GM23338 (cell line): ENCODE measurements around the gene CNN2. TPM values are rescaled to one million over a fixed set of nuclear protein-coding genes. Genes with fewer than 3 reads are reported as not detected.

Experiments
- ATAC-seq: fragments of 200-7000 bp; cut with Tn5 transposase; 3 replicates; pipeline ENCODE4 v1.9.1; 2020
- DNase-seq: peaks from one replicate; pipeline ENCODE4 v3.0.0-alpha.2; 2015; ENCODE audit warnings: low spot score
- H2AFZ ChIP-seq: fragments of 200-600 bp; sonication (generic); 2 replicates; pipeline ENCODE4 v1.8.0; 2016; ENCODE audit warnings: antibody characterized with exemption, mild to moderate bottlenecking, moderate library complexity
- H3F3A ChIP-seq: fragments of 200-600 bp; sonication (generic); replicated peaks from 2 replicates; pipeline ENCODE4 v1.8.0; 2017; ENCODE audit warnings: antibody characterized with exemption, mixed run types, low read depth
- H3K27ac ChIP-seq: fragments of 200-600 bp; sonication (generic); 2 replicates; pipeline ENCODE4 v1.6.1; 2016; ENCODE audit warnings: low read depth
- H3K27me3 ChIP-seq: fragments of 200-600 bp; sonication (generic); 2 replicates; pipeline ENCODE4 v1.8.0; 2016; ENCODE audit warnings: mild to moderate bottlenecking, mixed run types, moderate library complexity; ENCODE audit not compliant: insufficient read depth
- H3K36me3 ChIP-seq: fragments of 200-600 bp; sonication (generic); 2 replicates; pipeline ENCODE4 v1.8.0; 2016; ENCODE audit warnings: mild to moderate bottlenecking; ENCODE audit not compliant: insufficient read depth
- H3K4me1 ChIP-seq: fragments of 200-600 bp; sonication (generic); 2 replicates; pipeline ENCODE4 v1.8.0; 2016; ENCODE audit warnings: mild to moderate bottlenecking, moderate library complexity; ENCODE audit not compliant: insufficient read depth
- H3K4me2 ChIP-seq: fragments of 200-600 bp; sonication (generic); 2 replicates; pipeline ENCODE4 v1.7.1; 2017; ENCODE audit warnings: mixed run types
- H3K4me3 ChIP-seq: fragments of 200-600 bp; sonication (generic); 2 replicates; pipeline ENCODE4 v1.6.1; 2016; ENCODE audit warnings: mixed run types
- H3K79me2 ChIP-seq: fragments of 200-600 bp; sonication (generic); replicated peaks from 2 replicates; pipeline ENCODE4 v1.8.0; 2017; ENCODE audit warnings: mild to moderate bottlenecking; ENCODE audit not compliant: insufficient read depth
- H3K9me2 ChIP-seq: fragments of 200-600 bp; sonication (generic); 2 replicates; pipeline ENCODE4 v1.8.0; 2017; ENCODE audit not compliant: insufficient read depth
- H4K20me1 ChIP-seq: fragments of 200-600 bp; sonication (generic); replicated peaks from 2 replicates; pipeline ENCODE4 v1.8.0; 2017; ENCODE audit warnings: mild to moderate bottlenecking; ENCODE audit not compliant: insufficient read depth
- H3K27ac Mint-ChIP-seq: 2 replicates; pipeline ENCODE4 v1.8.0; 2020; ENCODE audit warnings: inconsistent platforms, mild to moderate bottlenecking, moderate library complexity, mixed read lengths
- H3K27me3 Mint-ChIP-seq: 3 replicates; pipeline ENCODE4 v1.8.0; 2022; ENCODE audit warnings: low read depth, mild to moderate bottlenecking, moderate library complexity, mixed read lengths, inconsistent platforms; ENCODE audit not compliant: insufficient read depth, poor library complexity
- H3K36me3 Mint-ChIP-seq: 3 replicates; pipeline ENCODE4 v1.8.0; 2021; ENCODE audit warnings: low read depth, mild to moderate bottlenecking, inconsistent platforms, moderate library complexity, mixed read lengths
- H3K4me1 Mint-ChIP-seq: 3 replicates; pipeline ENCODE4 v1.8.0; 2020; ENCODE audit warnings: mild to moderate bottlenecking, inconsistent platforms, mixed read lengths
- H3K4me3 Mint-ChIP-seq: 3 replicates; pipeline ENCODE4 v1.8.0; 2021; ENCODE audit warnings: moderate library complexity, mild to moderate bottlenecking, inconsistent platforms, mixed read lengths
- H3K9me3 Mint-ChIP-seq: 3 replicates; pipeline ENCODE4 v1.8.0; 2020; ENCODE audit warnings: moderate library complexity, mild to moderate bottlenecking, inconsistent platforms, mixed read lengths
- CREB1 ChIP-seq: fragments of 250-450 bp; sonication (Bioruptor Pico); IDR thresholded peaks from 2 replicates; pipeline ENCODE4 v1.5.0; 2020; ENCODE audit warnings: low read depth, mild to moderate bottlenecking, moderate library complexity
- EZH2phosphoT487 ChIP-seq: fragments of 200-600 bp; sonication (generic); IDR thresholded peaks from one replicate; pipeline ENCODE4 v1.8.1; 2018; ENCODE audit warnings: antibody characterized with exemption; ENCODE audit not compliant: unreplicated experiment
- JUNB ChIP-seq: IDR thresholded peaks from one replicate; pipeline ENCODE4 v1.6.1; 2016; ENCODE audit warnings: antibody characterized with exemption; ENCODE audit not compliant: unreplicated experiment
- POLR2AphosphoS5 ChIP-seq: IDR thresholded peaks from 2 replicates; pipeline ENCODE4 v1.6.1; 2016; ENCODE audit warnings: antibody characterized with exemption, low read depth
- STAT1 ChIP-seq: IDR thresholded peaks from one replicate; pipeline ENCODE4 v1.6.1; 2016; ENCODE audit warnings: antibody characterized with exemption; ENCODE audit not compliant: unreplicated experiment
- ZNF114 ChIP-seq: fragments of 250-450 bp; sonication (Bioruptor Pico); IDR thresholded peaks from 2 replicates; pipeline ENCODE4 v1.5.0; 2020; ENCODE audit warnings: mild to moderate bottlenecking, moderate library complexity
- ZNF331 ChIP-seq: fragments of 250-450 bp; sonication (Bioruptor Pico); IDR thresholded peaks from 2 replicates; pipeline ENCODE4 v1.5.0; 2020; ENCODE audit warnings: low read depth, mild to moderate bottlenecking, moderate library complexity
- polyA plus RNA-seq: library from polyadenylated mRNA; unstranded; fragments of >200 nt; fragmentation: Nextera tagmentation; extraction: Ambion mirVana; gene quantifications from 2 replicates; pipeline ENCODE4 v1.2.1, GENCODE V29; 2016
- total RNA-seq: library from RNA; depleted of rRNA; stranded (reverse); fragments of >200 nt; shearing (Covaris generic); gene quantifications from 2 replicates; pipeline ENCODE4 v1.2.3, GENCODE V29; 2014
- TF ChIP-seq, protein P1 (sequence below): IDR thresholded peaks from 2 replicates; pipeline ENCODE4 v1.6.1; 2016; ENCODE audit warnings: antibody characterized with exemption
- TF ChIP-seq, protein P2 (sequence below), 2 experiments: fragments of 200-600 bp in 1 of 2; sonication (generic) in 1 of 2; conservative IDR thresholded peaks; 2 replicates each; pipeline versions ENCODE4 v1.5.1 to v1.6.1; 2016 to 2017; ENCODE audit warnings: antibody characterized with exemption in 2 of 2, low read depth in 2 of 2, mild to moderate bottlenecking in 2 of 2, moderate library complexity in 1 of 2

Gene CNN2
- total and polyA plus RNA-seq, 2 experiments from 2014 or later: 330 to 392 TPM

DNA sequence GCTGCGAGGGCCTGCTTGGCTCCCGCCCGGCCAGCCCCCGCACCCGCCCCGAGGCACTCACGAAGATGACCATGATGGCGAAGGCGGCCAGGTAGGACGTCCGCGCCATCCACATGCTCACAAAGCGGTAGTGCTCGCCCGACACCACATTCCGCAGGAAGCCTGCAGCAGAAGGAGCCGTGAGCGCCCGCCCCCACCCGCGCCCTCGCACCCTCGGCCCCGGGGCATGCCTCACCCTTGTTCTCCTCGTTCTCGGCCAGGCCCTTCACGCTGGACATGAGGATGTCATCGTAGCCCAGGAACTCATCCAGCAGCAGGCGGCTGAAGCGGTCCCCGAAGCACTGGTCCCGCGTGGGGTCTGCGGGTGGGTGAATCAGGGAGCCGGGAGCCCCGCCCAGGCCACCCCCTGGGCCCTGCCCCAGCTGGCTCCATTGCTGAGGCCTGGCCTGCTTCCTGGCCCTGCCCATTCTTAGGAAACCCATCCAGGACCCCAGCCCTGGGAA is 14.5 kb upstream of the CNN2 start:
- Mint-ChIP-seq H3K9me3 (peaks cover 1% of the 10 kb centered on the region; the same call in 1 of the 3 replicates), H3K27ac (no peak overlapping the region), H3K4me1 (peaks cover 13% of the 10 kb centered on the region), H3K4me3 (no peak overlapping the region), H3K27me3 (peaks cover 7% of the 10 kb centered on the region), H3K36me3 (peaks cover 6% of the 10 kb centered on the region; the same call in 2 of the 3 replicates)
- peaks cover 18% of the 10 kb centered on the region for H4K20me1 ChIP-seq
- DNase-seq: no peak
- no peak overlapping the region for H3K4me3 ChIP-seq
- H3K27ac ChIP-seq: no peak overlapping the region
- no peak overlapping the region for H3K4me2 ChIP-seq
- H3K27me3 ChIP-seq: no peaks in the 10 kb centered on the region
- peaks cover 5% of the 10 kb centered on the region; the same call in 1 of the 2 replicates for H3K4me1 ChIP-seq
- H3K79me2 ChIP-seq: peaks cover 33% of the 10 kb centered on the region
- peaks cover 6% of the 10 kb centered on the region; the same call in 1 of the 2 replicates for H3F3A ChIP-seq
- TF ChIP-seq, protein P1, sequence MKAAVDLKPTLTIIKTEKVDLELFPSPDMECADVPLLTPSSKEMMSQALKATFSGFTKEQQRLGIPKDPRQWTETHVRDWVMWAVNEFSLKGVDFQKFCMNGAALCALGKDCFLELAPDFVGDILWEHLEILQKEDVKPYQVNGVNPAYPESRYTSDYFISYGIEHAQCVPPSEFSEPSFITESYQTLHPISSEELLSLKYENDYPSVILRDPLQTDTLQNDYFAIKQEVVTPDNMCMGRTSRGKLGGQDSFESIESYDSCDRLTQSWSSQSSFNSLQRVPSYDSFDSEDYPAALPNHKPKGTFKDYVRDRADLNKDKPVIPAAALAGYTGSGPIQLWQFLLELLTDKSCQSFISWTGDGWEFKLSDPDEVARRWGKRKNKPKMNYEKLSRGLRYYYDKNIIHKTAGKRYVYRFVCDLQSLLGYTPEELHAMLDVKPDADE: no peak
- no peaks in the 10 kb centered on the region for H3K9me2 ChIP-seq
- no peaks in the 10 kb centered on the region for H3K36me3 ChIP-seq
- no peak overlapping the region for H2AFZ ChIP-seq
- no peak for ATAC-seq

DNA sequence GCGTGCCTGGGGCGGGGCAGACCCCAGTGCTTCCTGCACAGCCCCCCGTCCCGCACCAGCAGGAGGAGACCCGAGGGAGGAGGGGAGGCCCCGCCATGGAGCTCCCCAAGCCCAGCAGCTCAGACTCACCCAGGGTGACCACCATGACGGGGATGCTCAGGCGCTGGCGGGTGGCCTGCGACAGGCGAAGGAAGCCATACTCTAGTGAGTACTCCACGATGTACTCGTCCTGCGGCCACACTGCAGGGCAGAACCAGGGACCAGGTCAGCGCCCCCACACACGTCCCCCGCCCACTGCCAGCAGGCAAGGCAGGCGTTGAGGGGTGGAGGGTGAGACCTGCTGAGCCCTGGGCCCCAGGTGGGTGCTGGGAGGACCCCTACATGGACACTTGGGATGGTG is 14.1 kb upstream of the CNN2 start:
- no peak overlapping the region for H3K4me3 Mint-ChIP-seq

DNA sequence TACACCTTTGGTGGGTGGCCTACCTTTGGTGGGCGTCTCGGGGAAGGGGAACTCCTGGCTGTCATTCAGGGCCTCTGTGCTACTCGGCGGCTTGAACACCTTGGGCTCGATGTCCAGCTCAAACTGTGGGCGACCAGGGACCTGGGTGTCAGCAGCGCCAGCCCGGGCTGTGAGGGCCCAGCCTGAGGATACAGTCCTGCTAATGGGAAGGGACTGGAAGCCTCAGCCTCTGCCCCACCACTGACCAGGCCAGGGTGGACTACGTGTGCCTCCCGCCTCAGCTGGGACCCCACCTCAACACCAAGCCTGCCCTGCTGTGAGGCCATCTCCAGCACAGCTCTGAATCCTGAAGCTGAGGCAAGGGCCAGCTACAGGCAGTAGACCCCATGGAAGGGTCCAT is 13.2 kb upstream of the CNN2 start:
- H3K4me1 ChIP-seq: peaks cover 6% of the 10 kb centered on the region; the same call in 1 of the 2 replicates
- peaks cover 7% of the 10 kb centered on the region for H3K27me3 Mint-ChIP-seq
- no peaks in the 10 kb centered on the region for H3K9me3 Mint-ChIP-seq
- ATAC-seq (no peak), DNase-seq (no peak)
- no peaks in the 10 kb centered on the region for H3K36me3 ChIP-seq
- H3K27ac Mint-ChIP-seq: no peak overlapping the region
- H3K4me2 ChIP-seq: no peak overlapping the region
- H3K79me2 ChIP-seq: peaks cover 46% of the 10 kb centered on the region
- TF ChIP-seq, protein P1: no peak
- TF ChIP-seq JUNB: no peak
- TF ChIP-seq, protein P2, sequence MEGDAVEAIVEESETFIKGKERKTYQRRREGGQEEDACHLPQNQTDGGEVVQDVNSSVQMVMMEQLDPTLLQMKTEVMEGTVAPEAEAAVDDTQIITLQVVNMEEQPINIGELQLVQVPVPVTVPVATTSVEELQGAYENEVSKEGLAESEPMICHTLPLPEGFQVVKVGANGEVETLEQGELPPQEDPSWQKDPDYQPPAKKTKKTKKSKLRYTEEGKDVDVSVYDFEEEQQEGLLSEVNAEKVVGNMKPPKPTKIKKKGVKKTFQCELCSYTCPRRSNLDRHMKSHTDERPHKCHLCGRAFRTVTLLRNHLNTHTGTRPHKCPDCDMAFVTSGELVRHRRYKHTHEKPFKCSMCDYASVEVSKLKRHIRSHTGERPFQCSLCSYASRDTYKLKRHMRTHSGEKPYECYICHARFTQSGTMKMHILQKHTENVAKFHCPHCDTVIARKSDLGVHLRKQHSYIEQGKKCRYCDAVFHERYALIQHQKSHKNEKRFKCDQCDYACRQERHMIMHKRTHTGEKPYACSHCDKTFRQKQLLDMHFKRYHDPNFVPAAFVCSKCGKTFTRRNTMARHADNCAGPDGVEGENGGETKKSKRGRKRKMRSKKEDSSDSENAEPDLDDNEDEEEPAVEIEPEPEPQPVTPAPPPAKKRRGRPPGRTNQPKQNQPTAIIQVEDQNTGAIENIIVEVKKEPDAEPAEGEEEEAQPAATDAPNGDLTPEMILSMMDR (conservative IDR thresholded peaks at IDR 0.05; ENCODE audit: low read depth in 2 of 2): no peak
- TF ChIP-seq STAT1: no peak
- H4K20me1 ChIP-seq: peaks cover 23% of the 10 kb centered on the region
- H3K36me3 Mint-ChIP-seq: peaks cover 3% of the 10 kb centered on the region; the same call in 2 of the 3 replicates
- peaks cover 23% of the 10 kb centered on the region for H3K4me1 Mint-ChIP-seq
- H3K4me3 ChIP-seq: no peak overlapping the region
- H2AFZ ChIP-seq: no peak overlapping the region
- no peak overlapping the region for H3K27ac ChIP-seq
- H3K9me2 ChIP-seq: no peaks in the 10 kb centered on the region
- no peaks in the 10 kb centered on the region for H3K27me3 ChIP-seq
- H3F3A ChIP-seq: peaks cover 6% of the 10 kb centered on the region; the same call in 1 of the 2 replicates
- no peak overlapping the region for H3K4me3 Mint-ChIP-seq

More for the DNA sequence above, 14.1 kb upstream of the CNN2 start:
- Histone ChIP-seq H3F3A (peaks cover 6% of the 10 kb centered on the region; the same call in 1 of the 2 replicates), H2AFZ (no peak overlapping the region), H3K27me3 (no peaks in the 10 kb centered on the region), H3K27ac (no peak overlapping the region), H3K4me3 (no peak overlapping the region), H4K20me1 (peaks cover 18% of the 10 kb centered on the region), H3K79me2 (peaks cover 37% of the 10 kb centered on the region), H3K36me3 (no peaks in the 10 kb centered on the region), H3K4me1 (peaks cover 5% of the 10 kb centered on the region; the same call in 1 of the 2 replicates), H3K4me2 (no peak overlapping the region), H3K9me2 (no peaks in the 10 kb centered on the region)
- peaks cover 3% of the 10 kb centered on the region; the same call in 2 of the 3 replicates for H3K36me3 Mint-ChIP-seq
- H3K9me3 Mint-ChIP-seq: no peaks in the 10 kb centered on the region
- peaks cover 7% of the 10 kb centered on the region for H3K27me3 Mint-ChIP-seq
- no peak for TF ChIP-seq ZNF114 (CRISPR knock-in tag)
- TF ChIP-seq, protein P2 (conservative IDR thresholded peaks at IDR 0.05; ENCODE audit: low read depth in 2 of 2): no peak
- TF ChIP-seq EZH2phosphoT487: no peak
- TF ChIP-seq ZNF331 (CRISPR knock-in tag): no peak
- no peak for TF ChIP-seq CREB1 (CRISPR knock-in tag)
- no peak for TF ChIP-seq POLR2AphosphoS5
- no peak overlapping the region for H3K27ac Mint-ChIP-seq
- DNase-seq: no peak
- H3K4me1 Mint-ChIP-seq: peaks cover 17% of the 10 kb centered on the region
- ATAC-seq: no peak
